Activated CD4-positive, alpha-beta T cell treated with anti-CD3 and anti-CD28 coated beads, Interleukin-2, amount 10 ng/mL, durations not matched to agents 24 days and 14 days (primary cell): ENCODE data around the gene ITPR2. TPM values are rescaled to one million over a fixed set of nuclear protein-coding genes. Genes with fewer than 3 reads are reported as not detected.
"Not testable (repeated sequence)": the region's sequence is repeated elsewhere in the genome, so short reads cannot be mapped to it uniquely, and the experiment has no call there.

Experiments
- DNase-seq: peaks from one replicate; pipeline ENCODE4 v3.0.0; 2022
- H3K27ac Mint-ChIP-seq: one replicate; pipeline ENCODE4 v1.8.0; 2022; ENCODE audit warnings: mild to moderate bottlenecking, mixed read lengths
- H3K27me3 Mint-ChIP-seq: one replicate; pipeline ENCODE4 v1.8.0; 2022; ENCODE audit warnings: mixed read lengths
- H3K36me3 Mint-ChIP-seq: one replicate; pipeline ENCODE4 v1.8.0; 2022; ENCODE audit warnings: low read depth, mild to moderate bottlenecking, mixed read lengths
- H3K4me1 Mint-ChIP-seq: one replicate; pipeline ENCODE4 v1.8.0; 2021; ENCODE audit warnings: mixed read lengths
- H3K4me3 Mint-ChIP-seq: one replicate; pipeline ENCODE4 v1.8.0; 2022; ENCODE audit warnings: mild to moderate bottlenecking, moderate library complexity, mixed read lengths
- H3K9me3 Mint-ChIP-seq: one replicate; pipeline ENCODE4 v1.8.0; 2021; ENCODE audit warnings: mixed read lengths
- intact Hi-C: fragments of 100-400 bp; cut with micrococcal nuclease; formaldehyde crosslinking; loops from one replicate; pipeline ENCODE4 v1.15.1; 2023
- total RNA-seq: library from RNA; stranded (reverse); gene quantifications from 2 replicates; pipeline ENCODE4 v1.2.3, GENCODE V29; 2022

ITPR2 gene
- total RNA-seq, 1 donor from 2014 or later, result 46.0 TPM

GRCh38 chr12:26801486-26801885, 31.5 kb downstream of the ITPR2 start:
- no peak overlapping the region for H3K4me3 Mint-ChIP-seq
- H3K9me3 Mint-ChIP-seq, result no peaks in the 10 kb centered on the region
- H3K27me3 Mint-ChIP-seq, result no peaks in the 10 kb centered on the region
- peaks cover 12% of the 10 kb centered on the region for H3K36me3 Mint-ChIP-seq
- H3K27ac Mint-ChIP-seq, result no peak overlapping the region
- DNase-seq, result no peak
- intact Hi-C loops, result no loop called here
- H3K4me1 Mint-ChIP-seq, result peaks cover 17% of the 10 kb centered on the region

GRCh38 chr12:26800858-26801257, 32.1 kb downstream of the ITPR2 start:
- DNase-seq, result no peak
- peaks cover 17% of the 10 kb centered on the region for H3K4me1 Mint-ChIP-seq
- intact Hi-C loops, result no loop called here
- H3K27me3 Mint-ChIP-seq, result no peaks in the 10 kb centered on the region
- H3K36me3 Mint-ChIP-seq, result peaks cover 14% of the 10 kb centered on the region
- H3K9me3 Mint-ChIP-seq, result no peaks in the 10 kb centered on the region
- no peak overlapping the region for H3K27ac Mint-ChIP-seq
- H3K4me3 Mint-ChIP-seq, result no peak overlapping the region

- intact Hi-C loops, result no loop called here
- DNase-seq, result no peak
- H3K4me3 Mint-ChIP-seq, result no peak overlapping the region
- H3K4me1 Mint-ChIP-seq, result peaks cover 17% of the 10 kb centered on the region
- no peak overlapping the region for H3K27ac Mint-ChIP-seq
- peaks cover 13% of the 10 kb centered on the region for H3K36me3 Mint-ChIP-seq
- H3K27me3 Mint-ChIP-seq, result no peaks in the 10 kb centered on the region
- no peaks in the 10 kb centered on the region for H3K9me3 Mint-ChIP-seq
These were observed 32.6 kb downstream of the ITPR2 start for GRCh38 chr12:26800347-26800746.

- no peak for DNase-seq
- no peaks in the 10 kb centered on the region for H3K9me3 Mint-ChIP-seq
These were observed 33.3 kb downstream of the ITPR2 start for GRCh38 chr12:26799741-26800140.

GRCh38 chr12:26798640-26799039, 34.4 kb downstream of the ITPR2 start:
- intact Hi-C loops, result no loop called here

More at GRCh38 chr12:26799741-26800140, 33.3 kb downstream of the ITPR2 start:
- H3K27ac Mint-ChIP-seq, result no peak overlapping the region
- H3K4me1 Mint-ChIP-seq, result peaks cover 17% of the 10 kb centered on the region
- H3K27me3 Mint-ChIP-seq, result no peaks in the 10 kb centered on the region
- H3K36me3 Mint-ChIP-seq, result peaks cover 13% of the 10 kb centered on the region
- no peak overlapping the region for H3K4me3 Mint-ChIP-seq
- intact Hi-C loops, result no loop called here

GRCh38 chr12:26798023-26798422, 35.0 kb downstream of the ITPR2 start:
- peaks cover 13% of the 10 kb centered on the region for H3K36me3 Mint-ChIP-seq
- no peak for DNase-seq
- H3K9me3 Mint-ChIP-seq, result no peaks in the 10 kb centered on the region
- H3K4me1 Mint-ChIP-seq, result peaks cover 9% of the 10 kb centered on the region
- intact Hi-C loops, result no loop called here
- H3K27me3 Mint-ChIP-seq, result no peaks in the 10 kb centered on the region
- H3K27ac Mint-ChIP-seq, result no peak overlapping the region
- H3K4me3 Mint-ChIP-seq, result no peak overlapping the region

More at GRCh38 chr12:26798640-26799039, 34.4 kb downstream of the ITPR2 start:
- peaks cover 13% of the 10 kb centered on the region for H3K36me3 Mint-ChIP-seq
- no peak for DNase-seq
- no peaks in the 10 kb centered on the region for H3K9me3 Mint-ChIP-seq
- no peak overlapping the region for H3K4me3 Mint-ChIP-seq
- H3K4me1 Mint-ChIP-seq, result peaks cover 11% of the 10 kb centered on the region
- H3K27me3 Mint-ChIP-seq, result no peaks in the 10 kb centered on the region
- no peak overlapping the region for H3K27ac Mint-ChIP-seq

GRCh38 chr12:26795910-26796309, 37.1 kb downstream of the ITPR2 start:
- Mint-ChIP-seq H3K9me3 (no peaks in the 10 kb centered on the region), H3K4me1 (peaks cover 17% of the 10 kb centered on the region), H3K4me3 (no peak overlapping the region), H3K27me3 (no peaks in the 10 kb centered on the region), H3K27ac (no peak overlapping the region), H3K36me3 (peaks cover 12% of the 10 kb centered on the region)
- intact Hi-C loops, result no loop called here
- no peak for DNase-seq

- H3K27me3 Mint-ChIP-seq, result no peaks in the 10 kb centered on the region
- H3K4me3 Mint-ChIP-seq, result no peak overlapping the region
- intact Hi-C loops, result no loop called here
- H3K4me1 Mint-ChIP-seq, result peaks cover 22% of the 10 kb centered on the region
- H3K36me3 Mint-ChIP-seq, result peaks cover 29% of the 10 kb centered on the region
- no peak overlapping the region for H3K27ac Mint-ChIP-seq
- DNase-seq, result no peak
- no peaks in the 10 kb centered on the region for H3K9me3 Mint-ChIP-seq
These were observed 41.6 kb downstream of the ITPR2 start for GRCh38 chr12:26791301-26791791.

- Mint-ChIP-seq H3K27me3 (no peaks in the 10 kb centered on the region), H3K9me3 (no peaks in the 10 kb centered on the region), H3K4me1 (peaks cover 22% of the 10 kb centered on the region), H3K36me3 (peaks cover 28% of the 10 kb centered on the region), H3K4me3 (no peak overlapping the region), H3K27ac (no peak overlapping the region)
- intact Hi-C loops, result no loop called here
- no peak for DNase-seq
These were observed 42.4 kb downstream of the ITPR2 start for GRCh38 chr12:26790645-26790994.

- DNase-seq, result no peak
- Mint-ChIP-seq H3K4me1 (peaks cover 22% of the 10 kb centered on the region), H3K27me3 (no peaks in the 10 kb centered on the region), H3K4me3 (no peak overlapping the region), H3K27ac (no peak overlapping the region), H3K36me3 (peaks cover 26% of the 10 kb centered on the region), H3K9me3 (no peaks in the 10 kb centered on the region)
- intact Hi-C loops, result no loop called here
These were observed 43.0 kb downstream of the ITPR2 start for GRCh38 chr12:26789731-26790644.

- Mint-ChIP-seq H3K9me3 (no peaks in the 10 kb centered on the region), H3K27me3 (no peaks in the 10 kb centered on the region), H3K4me1 (peaks cover 20% of the 10 kb centered on the region), H3K27ac (no peak overlapping the region), H3K36me3 (peaks cover 40% of the 10 kb centered on the region), H3K4me3 (no peak overlapping the region)
- intact Hi-C loops, result no loop called here
- DNase-seq, result no peak
These were observed 46.0 kb downstream of the ITPR2 start for GRCh38 chr12:26786865-26787514.

GRCh38 chr12:26786491-26786864, 46.5 kb downstream of the ITPR2 start:
- no peak for DNase-seq
- peaks cover 40% of the 10 kb centered on the region for H3K36me3 Mint-ChIP-seq
- no peaks in the 10 kb centered on the region for H3K27me3 Mint-ChIP-seq
- peaks cover 2% of the 10 kb centered on the region for H3K9me3 Mint-ChIP-seq
- H3K4me1 Mint-ChIP-seq, result peaks cover 17% of the 10 kb centered on the region
- intact Hi-C loops, result no loop called here
- H3K27ac Mint-ChIP-seq, result no peak overlapping the region
- no peak overlapping the region for H3K4me3 Mint-ChIP-seq

GRCh38 chr12:26783816-26784379, 49.1 kb downstream of the ITPR2 start:
- H3K4me3 Mint-ChIP-seq, intact Hi-C loops, H3K27me3 Mint-ChIP-seq, DNase-seq, H3K27ac Mint-ChIP-seq, H3K4me1 Mint-ChIP-seq, H3K9me3 Mint-ChIP-seq: not testable (repeated sequence)
- peaks cover 54% of the 10 kb centered on the region for H3K36me3 Mint-ChIP-seq

GRCh38 chr12:26783131-26783526, 49.9 kb downstream of the ITPR2 start:
- no peak for DNase-seq
- intact Hi-C loops, result no loop called here
- Mint-ChIP-seq H3K4me3 (no peak overlapping the region), H3K36me3 (peaks cover 52% of the 10 kb centered on the region), H3K27ac (no peak overlapping the region), H3K9me3 (peaks cover 8% of the 10 kb centered on the region), H3K4me1 (peaks cover 2% of the 10 kb centered on the region), H3K27me3 (no peaks in the 10 kb centered on the region)
